GM19463 (cell line): ENCODE measurements around the gene CHD2.

Experiments
- ATAC-seq: cut with Tn5 transposase; IDR thresholded peaks from one replicate; pipeline ENCODE4 v1.9.1; 2021; ENCODE audit warnings: mild to moderate bottlenecking, moderate library complexity; ENCODE audit not compliant: unreplicated experiment

CHD2 gene

DNA sequence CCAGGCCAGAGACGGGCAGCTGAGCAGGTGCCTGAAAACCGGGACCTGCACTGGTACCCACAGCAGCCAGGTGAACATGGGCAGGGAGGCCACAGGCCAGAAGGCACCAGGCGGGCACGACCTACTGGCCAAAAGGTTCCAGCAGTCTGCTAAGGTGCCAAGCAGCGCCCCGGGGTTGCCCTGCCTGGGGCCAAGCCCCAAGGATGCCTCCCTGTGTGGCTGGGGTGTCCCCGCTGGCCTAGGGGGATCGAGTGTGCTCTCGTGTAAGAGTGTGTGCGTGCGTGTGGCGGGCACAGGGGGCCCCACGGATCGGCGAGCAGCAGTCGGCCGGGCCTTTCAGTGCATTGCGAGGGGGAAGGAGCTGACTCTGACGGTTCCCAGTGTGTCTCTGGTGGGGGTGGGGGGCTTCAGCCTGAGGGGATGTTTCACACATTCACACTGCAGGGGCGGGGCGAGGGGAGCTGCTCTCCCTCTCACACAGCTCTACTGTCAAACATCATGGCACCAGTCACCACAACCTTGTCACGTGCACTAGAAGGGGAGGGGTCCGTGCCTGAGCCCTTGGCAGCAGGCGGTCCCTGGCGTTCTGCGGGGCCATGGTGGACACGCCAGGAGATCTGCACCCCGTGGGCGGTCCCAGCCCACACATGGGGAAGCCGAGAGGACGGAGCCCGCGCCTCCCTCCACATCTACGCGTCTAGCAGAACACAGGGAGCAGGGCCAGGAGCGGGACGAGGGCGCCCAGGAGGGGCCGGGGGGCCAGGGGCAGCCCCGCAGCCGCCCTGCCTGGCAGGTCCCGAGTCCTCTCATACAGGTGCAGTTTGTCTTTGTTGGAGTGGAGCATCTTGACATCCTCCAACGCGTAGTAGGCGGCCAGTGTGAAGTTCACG, 144.4 kb downstream of the CHD2 start:
- ATAC-seq = no peak

DNA sequence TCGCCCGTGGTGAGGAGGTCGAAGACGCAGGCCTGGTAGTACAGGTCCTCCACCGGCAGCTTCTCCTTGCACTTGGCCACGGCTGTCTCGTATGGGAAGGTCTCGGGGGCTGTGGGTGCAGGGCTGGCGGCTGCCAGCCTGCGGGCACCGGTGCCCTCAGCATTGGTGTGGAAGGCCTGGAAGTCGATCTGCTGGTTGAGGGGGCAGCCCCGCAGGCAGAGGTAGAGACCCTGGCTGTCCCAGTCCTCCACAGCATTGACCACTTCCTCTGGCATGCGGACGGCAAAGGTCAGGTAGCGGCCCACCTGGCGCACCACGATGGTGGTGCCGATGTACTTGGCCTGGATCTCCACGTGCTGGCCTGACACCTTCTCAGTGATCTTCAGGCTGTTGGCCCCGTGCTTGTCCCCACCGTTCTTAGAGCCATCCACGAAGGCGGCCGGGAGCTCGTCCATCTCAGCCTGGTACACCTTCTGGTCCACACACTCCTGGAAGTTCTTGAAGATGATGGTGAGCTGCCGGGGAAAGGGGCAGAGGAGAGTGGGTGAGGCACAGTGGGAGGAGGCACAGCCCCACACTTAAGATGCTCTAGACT, 145.2 kb downstream of the CHD2 start:
- ATAC-seq = no peak

DNA sequence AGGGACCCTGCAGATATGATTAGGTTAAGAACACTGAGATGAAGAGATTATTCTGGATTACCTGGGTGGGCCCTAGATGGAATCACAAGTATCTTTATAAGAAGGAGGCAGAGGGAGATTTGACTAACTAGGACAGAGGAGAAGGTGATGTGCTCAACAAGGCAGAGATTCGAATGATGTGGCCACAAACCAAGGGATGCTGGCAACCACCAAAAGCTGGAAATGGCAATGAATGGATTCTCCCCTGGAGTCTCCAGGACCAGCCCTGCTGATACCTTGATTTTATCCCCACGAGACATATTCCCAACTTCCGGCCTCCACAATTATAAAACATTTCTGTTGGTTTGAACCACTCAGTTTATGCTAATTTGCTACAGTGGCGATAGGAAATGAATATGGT, 146.0 kb downstream of the CHD2 start:
- ATAC-seq = no peak

DNA sequence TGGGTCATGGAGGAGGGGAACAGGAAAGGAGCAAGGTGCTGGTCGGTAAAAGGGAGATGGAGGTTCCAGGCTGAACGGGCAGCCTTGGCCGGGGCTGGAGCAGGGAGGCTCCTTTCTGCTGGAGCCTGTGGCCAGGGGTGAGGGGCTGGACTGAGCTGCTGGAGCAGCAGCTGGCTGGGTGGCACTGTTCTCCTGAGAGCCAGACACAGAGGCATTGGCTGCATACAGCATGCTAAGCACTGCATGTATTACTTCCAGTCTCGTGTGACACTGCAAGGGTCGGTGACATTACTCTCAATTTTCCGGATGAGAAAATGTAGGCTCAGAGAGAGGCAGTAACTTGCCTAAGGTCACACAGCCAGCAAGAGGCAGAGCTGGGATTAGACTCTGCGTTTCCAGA, 146.6 kb downstream of the CHD2 start:
- no peak for ATAC-seq

DNA sequence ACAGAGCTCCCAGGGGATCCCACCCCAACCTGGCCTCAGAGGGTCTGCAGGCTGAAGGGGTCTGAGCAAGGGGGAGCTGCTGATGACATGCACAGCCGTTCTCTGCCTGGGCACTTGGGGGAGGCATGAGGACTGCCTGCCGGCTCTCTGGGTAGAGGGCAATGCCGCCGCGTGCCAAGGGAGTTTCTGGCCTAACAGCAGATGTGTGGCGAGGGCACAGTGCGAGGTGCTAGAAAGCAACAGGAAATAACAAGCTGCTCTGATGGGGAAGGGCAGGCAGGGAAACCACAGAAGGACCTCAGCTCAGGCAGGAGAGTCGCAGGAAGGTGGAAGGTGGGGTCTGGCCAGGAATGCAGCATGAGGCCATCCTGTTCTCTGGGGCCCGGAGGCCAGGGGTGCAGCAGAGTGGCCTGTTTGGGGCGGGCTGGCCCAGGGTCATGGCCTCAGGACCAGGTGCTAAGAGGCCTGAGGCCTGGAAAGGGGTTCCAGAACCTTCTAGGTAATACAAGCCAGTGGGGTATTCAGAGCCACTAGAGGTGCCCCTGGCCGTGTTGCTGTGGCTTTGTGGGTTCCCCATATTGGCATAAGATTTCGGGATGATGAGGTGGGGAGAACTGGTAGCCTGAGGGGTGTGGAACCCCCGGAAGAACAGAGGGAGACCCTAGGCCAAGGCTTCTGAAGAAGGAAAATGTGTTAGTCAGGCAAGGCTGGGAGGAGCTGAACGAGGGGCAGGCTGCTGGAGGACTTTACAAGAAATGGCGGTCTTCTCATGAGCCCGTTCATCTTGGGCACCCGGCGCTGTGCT, 147.7 kb downstream of the CHD2 start:
- no peak for ATAC-seq

DNA sequence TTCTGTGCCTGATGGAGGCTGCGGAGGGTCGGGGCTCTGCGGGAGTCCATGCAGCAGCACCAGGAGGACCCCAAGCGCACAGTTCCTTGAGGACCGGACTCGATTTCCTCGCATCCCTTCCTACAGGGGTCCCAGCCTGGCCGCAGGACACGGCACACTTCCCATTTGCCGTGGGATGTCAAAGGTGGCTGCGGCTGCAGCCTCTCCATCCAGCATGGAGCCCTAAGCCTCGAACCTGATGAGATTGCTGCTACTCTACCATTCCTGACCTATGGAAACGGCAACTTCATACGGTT, 148.2 kb downstream of the CHD2 start:
- ATAC-seq = no peak

DNA sequence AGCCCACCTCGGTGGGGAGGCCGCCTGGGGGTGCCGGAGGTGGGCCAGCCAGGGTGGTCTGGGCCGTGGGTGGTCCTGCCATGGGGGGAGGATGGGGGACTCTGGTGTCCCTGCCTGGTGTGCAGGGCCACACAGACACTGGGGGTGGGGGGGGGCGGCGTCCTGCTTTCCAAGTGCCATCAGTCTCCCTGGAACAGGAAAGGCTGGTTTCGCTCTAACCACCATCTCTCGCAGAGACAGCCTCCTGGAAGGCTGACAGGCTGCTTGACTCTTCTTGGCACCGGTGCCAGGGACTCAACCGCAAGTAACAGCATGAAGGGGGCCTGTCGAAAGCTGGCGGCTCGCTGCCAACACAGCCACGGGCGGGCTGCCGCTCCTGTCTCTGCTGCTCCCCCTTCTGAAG, 148.6 kb downstream of the CHD2 start:
- ATAC-seq = no peak

DNA sequence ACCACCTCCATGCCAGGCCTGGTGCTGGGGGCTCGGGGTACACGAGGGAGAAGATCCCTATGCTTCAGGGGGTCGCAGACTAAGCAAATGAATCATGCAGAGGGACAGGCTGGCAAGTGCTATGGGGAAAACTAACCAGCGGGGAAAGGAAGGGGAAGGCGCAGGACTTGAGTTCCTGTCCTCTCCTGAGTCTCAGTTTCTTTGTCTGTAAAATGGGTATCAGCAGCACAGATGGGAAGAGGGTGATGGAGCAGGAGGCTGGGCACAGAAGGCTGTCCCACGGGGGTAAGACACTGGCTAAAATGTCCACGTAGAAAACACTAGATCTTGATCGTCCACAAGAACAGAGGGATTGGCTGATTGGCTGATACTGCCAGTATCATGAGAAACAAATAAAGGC, 149.1 kb downstream of the CHD2 start:
- no peak for ATAC-seq

- no peak for ATAC-seq
Measured at GRCh38 chr15:93049914-93050578, 149.9 kb downstream of the CHD2 start.

DNA sequence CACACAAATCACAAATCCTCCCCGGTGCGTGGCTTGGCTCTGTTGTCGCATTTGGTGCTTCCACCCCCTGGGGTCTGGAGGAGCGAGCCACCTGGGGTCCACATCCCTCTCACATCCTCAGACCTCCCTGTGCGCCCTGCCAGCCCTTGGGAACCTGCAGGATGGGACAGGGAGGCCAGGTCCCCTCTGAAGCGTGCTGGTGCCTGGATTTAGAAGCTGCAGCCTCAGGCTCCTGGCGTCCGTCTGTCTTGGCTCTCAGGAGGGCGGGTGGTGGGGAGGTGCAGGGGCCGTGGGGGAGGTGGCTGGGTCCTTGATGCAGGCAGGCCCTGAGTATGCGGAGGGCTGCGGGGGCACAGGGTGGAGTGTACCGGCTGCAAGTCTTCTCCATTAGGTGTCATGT, 150.5 kb downstream of the CHD2 start:
- ATAC-seq = no peak

DNA sequence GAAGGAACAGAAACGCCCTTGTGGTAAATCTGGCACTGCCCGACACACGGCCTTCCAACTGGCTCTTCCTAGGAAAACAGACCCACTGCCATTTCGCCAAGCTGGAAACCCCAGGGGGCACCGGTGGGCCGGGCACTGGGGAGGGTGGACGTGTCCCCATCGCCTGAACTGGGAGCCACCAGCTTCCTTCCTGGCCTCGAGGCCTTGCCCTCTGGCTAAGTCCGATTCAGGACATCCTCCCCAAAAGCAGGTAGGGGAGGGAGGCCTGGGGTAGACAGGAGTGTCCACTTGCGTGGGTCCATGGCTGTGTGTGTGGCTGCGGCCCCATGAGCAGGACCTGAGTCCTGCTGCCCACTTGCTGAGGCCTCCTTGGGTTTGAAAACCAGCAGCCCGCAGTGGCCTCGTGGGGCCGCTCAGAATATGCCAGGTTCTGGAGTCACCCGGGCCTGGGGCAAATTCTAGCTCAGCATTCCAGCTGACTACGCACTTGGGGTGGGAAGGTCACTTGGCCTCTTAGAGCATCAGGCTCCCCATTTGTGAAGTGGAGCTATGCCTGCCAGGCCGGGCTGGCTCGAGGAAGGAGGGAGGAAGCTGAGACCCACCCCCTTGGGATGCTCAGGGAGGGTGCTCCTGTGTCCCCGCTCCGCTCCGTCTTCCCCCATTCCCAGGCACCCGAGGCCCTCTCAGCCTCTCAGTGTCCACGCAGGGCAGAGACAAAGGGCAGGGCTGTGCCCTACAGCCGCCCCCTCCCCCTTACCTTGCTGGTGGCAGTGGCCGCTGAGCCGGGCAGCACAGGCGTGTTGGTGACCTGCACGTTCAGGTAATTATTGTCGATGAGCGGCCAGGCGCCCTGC, 151.3 kb downstream of the CHD2 start:
- no peak for ATAC-seq

DNA sequence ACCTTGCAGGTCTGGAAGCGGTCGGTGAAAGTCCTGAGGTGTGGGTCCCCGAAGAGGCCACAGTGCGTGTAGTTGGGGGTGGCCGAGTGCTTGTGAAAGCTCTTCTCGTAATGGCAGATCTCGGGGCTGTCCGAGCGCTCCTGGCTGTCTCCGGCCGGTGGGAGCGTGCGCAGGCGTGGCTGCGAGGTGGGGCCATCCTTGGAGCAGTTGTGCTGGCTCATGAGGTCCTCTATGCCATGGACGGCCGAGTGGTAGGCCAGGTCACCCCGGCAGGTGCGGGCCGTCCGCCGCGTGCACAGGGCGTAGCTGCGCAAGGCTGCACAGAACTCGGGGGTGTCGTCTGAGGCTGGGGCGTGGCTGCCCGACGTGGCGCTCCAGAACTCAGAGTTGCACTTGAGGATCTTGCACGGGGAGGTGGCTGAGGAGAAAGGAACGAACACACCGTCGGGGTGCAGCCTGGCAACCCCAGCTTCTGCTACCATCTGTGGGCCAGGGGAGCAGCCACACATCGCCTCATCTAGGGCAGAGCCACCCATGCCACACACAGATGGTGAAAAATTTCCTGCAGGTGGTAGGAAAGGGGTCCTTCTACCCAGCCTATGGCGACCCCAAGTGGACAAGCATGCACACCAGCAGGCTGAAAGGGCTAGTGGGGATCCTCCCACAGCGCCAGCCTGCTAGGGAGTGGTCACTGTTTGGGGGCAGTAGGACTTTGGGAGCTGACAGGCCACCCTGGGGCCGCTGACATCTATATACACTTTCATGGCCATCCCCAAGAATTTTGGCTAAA, 152.2 kb downstream of the CHD2 start:
- ATAC-seq = no peak

- ATAC-seq = no peak
Measured at GRCh38 chr15:93055211-93055610, 155.1 kb downstream of the CHD2 start.

DNA sequence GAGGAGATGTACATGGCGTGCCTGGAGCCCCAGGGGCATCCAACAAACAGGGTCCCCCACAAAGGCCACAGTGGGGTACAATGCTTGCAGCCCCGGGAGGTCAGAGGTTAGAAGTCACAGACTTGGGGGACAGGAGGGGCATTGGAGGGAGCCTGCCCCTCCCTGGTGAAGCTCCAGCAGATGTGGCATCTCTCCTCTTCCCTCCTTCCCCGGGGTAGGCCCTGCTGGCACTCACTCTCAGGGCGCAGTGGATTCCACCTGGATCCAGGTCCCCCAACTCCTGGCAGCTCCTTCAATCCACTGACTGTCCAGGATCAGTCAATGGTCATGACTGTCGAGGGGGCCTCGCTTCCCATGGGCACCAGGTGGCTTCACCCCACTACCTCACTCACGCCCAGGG, 156.7 kb downstream of the CHD2 start:
- ATAC-seq = no peak

- ATAC-seq = no peak
Measured at GRCh38 chr15:93057618-93058017, 157.5 kb downstream of the CHD2 start.

GRCh38 chr15:93058128-93058527, 158.0 kb downstream of the CHD2 start:
- no peak for ATAC-seq

GRCh38 chr15:93058904-93059427, 158.8 kb downstream of the CHD2 start:
- ATAC-seq = no peak

- ATAC-seq = no peak
Measured at GRCh38 chr15:93059442-93059841, 159.3 kb downstream of the CHD2 start.
